ENCODE data around the gene TEX2.

TEX2 gene

DNA sequence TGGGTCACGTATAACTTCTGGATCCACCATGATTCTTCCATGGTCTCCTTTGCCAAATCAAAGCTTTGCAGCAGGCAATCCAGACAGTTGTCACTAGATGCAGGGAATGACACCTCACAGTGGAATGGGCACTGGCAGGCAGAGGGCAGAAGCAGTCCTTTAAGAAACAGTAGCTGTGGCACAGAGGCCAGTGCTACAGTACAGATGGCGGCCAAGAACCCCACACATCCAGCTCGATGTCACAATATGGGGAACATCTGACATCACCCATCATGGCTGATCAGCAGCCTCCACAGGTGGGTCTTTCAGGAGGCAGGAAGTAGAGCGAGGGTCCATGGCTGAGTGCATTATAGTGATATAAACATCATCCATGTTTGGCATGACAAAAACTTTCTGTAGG lies 114.4 kb downstream of the TEX2 start:
- Histone ChIP-seq H2BK5ac (ENCODE audit: low read length) (no peak overlapping the region), H3K23ac (ENCODE audit: low read length) (no peak overlapping the region), H3K79me1 (ENCODE audit: low read length) (no peaks in the 10 kb centered on the region), H3K56ac (ENCODE audit: low read length) (no peak overlapping the region), H3K9ac (ENCODE audit: low read length) (no peak overlapping the region), H4K8ac (ENCODE audit: low read depth, low read length) (no peak overlapping the region), H3K79me2 (ENCODE audit: control insufficient read depth, insufficient read depth, low read length) (peaks cover 3% of the 10 kb centered on the region), H3K4me1 (ENCODE audit: control insufficient read depth, low read depth, low read length) (no peaks in the 10 kb centered on the region), H2AK5ac (ENCODE audit: low read length) (no peak overlapping the region), H3K27ac (ENCODE audit: low read depth, low read length) (no peak overlapping the region), H3K4me2 (ENCODE audit: low read length) (no peak overlapping the region), H2BK120ac (ENCODE audit: low read depth, low read length) (no peak overlapping the region), H4K5ac (ENCODE audit: low read length) (no peak overlapping the region), H3K4me3 (ENCODE audit: low read length) (no peak overlapping the region), H3K27me3 (ENCODE audit: insufficient read depth, low read length, poor library complexity) (no peaks in the 10 kb centered on the region), H3K4ac (ENCODE audit: low read depth, low read length) (no peak overlapping the region), H3K36me3 (ENCODE audit: control insufficient read depth, insufficient read depth, low read length) (no peaks in the 10 kb centered on the region), H3K18ac (ENCODE audit: low read length) (no peak overlapping the region), H2BK15ac (replicated peaks; ENCODE audit: low read depth) (no peak overlapping the region)
- DNase-seq = peak; percentile 56
- no CpG with 5 or more reads among the region's 4 CpGs for WGBS (ENCODE audit: extremely low coverage, insufficient coverage, low lambda C conversion rate)

DNA sequence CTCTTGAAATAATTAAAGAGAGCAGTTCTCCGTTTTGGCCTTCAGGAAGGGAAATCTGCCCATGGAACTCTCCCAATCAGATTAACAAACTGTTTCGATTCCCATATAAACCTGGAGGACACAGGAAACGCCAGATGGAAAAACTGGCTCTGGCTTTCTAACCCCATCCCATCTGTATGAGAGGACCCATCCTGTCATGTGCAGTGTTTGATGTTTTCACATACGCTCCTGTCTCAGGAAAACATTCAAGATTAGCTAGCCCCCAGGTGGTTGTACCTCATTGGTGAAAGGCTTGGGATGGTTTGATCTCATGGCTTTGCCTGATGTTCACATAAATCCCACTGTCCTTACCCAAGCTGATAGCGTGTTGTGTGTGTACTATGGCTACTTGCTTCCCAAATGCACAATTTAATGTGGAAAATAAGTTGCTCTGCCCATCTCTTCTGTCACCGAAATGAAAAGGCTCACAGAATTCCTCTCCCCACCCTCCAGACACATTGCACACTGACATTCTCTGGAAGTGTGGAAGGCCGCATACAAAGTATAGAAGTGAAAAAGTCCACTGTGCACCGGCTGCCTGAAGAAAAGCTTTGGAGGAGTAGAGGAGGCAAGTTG lies 114.9 kb downstream of the TEX2 start:
- no peak overlapping the region for H4K8ac ChIP-seq (ENCODE audit: low read depth, low read length)
- no peak overlapping the region for H2AK5ac ChIP-seq (ENCODE audit: low read length)
- no peak overlapping the region for H3K18ac ChIP-seq (ENCODE audit: low read length)
- H2BK5ac ChIP-seq (ENCODE audit: low read length) = no peak overlapping the region
- H3K4ac ChIP-seq (ENCODE audit: low read depth, low read length) = no peak overlapping the region
- H3K79me2 ChIP-seq (ENCODE audit: control insufficient read depth, insufficient read depth, low read length) = peaks cover 3% of the 10 kb centered on the region
- peak; percentile 40 for DNase-seq
- no peak overlapping the region for H3K4me2 ChIP-seq (ENCODE audit: low read length)
- H2BK15ac ChIP-seq (replicated peaks; ENCODE audit: low read depth) = no peak overlapping the region
- H3K56ac ChIP-seq (ENCODE audit: low read length) = no peak overlapping the region
- H3K36me3 ChIP-seq (ENCODE audit: control insufficient read depth, insufficient read depth, low read length) = no peaks in the 10 kb centered on the region
- no peaks in the 10 kb centered on the region for H3K4me1 ChIP-seq (ENCODE audit: control insufficient read depth, low read depth, low read length)
- H2BK120ac ChIP-seq (ENCODE audit: low read depth, low read length) = no peak overlapping the region
- peak overlapping the region; percentile 6 for H3K9ac ChIP-seq (ENCODE audit: low read length)
- H3K4me3 ChIP-seq (ENCODE audit: low read length) = no peak overlapping the region
- H3K79me1 ChIP-seq (ENCODE audit: low read length) = no peaks in the 10 kb centered on the region
- no peak overlapping the region for H4K5ac ChIP-seq (ENCODE audit: low read length)
- H3K27me3 ChIP-seq (ENCODE audit: insufficient read depth, low read length, poor library complexity) = no peaks in the 10 kb centered on the region
- H3K27ac ChIP-seq (ENCODE audit: low read depth, low read length) = no peak overlapping the region
- no peak overlapping the region for H3K23ac ChIP-seq (ENCODE audit: low read length)
- no CpG with 5 or more reads among the region's 8 CpGs for whole genome bisulfite sequencing (ENCODE audit: extremely low coverage, insufficient coverage, low lambda C conversion rate)

DNA sequence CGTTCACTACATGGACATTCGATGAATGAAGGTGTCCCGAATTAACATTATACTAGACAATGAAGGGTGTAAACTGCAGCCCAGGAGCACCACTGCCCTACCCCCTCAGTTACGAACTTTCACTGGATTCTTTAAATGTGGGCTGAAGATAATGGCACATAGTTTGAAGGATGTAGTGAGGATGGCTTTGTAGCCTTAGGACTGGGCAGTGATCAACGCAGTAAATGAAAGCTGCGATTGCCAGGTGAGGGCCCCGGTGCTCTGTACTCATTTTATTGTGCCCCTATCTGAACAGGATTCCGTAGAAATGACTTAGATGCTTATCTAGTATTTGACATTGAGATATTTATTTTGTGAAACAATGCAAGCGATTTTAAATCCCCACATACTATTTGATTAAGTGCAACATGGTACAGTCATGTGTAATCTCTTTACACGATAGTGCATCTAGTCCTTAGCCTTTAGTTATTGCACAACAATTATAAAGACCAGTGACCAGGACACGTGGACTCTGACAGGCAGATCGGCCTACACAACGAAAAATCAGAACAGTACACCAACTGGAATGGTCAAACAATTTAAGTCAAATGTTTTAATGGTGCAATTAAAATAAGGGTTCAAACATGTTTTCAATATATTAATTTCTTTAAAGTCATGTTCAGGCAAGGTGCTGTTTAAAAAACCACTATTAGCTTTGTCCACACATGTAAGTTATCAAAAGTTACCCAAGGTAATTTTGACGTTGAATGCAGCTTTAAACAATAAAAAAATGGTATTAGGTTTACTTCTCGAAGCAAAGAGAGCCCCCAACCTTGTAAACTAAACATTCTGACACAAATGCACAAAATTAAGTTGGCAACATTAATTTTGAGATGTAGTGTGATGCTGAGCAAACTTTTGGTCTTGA lies 115.7 kb downstream of the TEX2 start:
- H4K8ac ChIP-seq (ENCODE audit: low read depth, low read length) = no peak overlapping the region
- peak overlapping the region; percentile 97 for H3K9ac ChIP-seq (ENCODE audit: low read length)
- H2AK5ac ChIP-seq (ENCODE audit: low read length) = no peak overlapping the region
- H3K4me1 ChIP-seq (ENCODE audit: control insufficient read depth, low read depth, low read length) = no peaks in the 10 kb centered on the region
- peak; percentile 44 for DNase-seq
- no peak overlapping the region for H2BK120ac ChIP-seq (ENCODE audit: low read depth, low read length)
- H3K18ac ChIP-seq (ENCODE audit: low read length) = no peak overlapping the region
- H3K4me2 ChIP-seq (ENCODE audit: low read length) = peak overlapping the region; percentile 56
- peak overlapping the region; percentile 82 for H3K4me3 ChIP-seq (ENCODE audit: low read length)
- no peak overlapping the region for H3K23ac ChIP-seq (ENCODE audit: low read length)
- H3K4ac ChIP-seq (ENCODE audit: low read depth, low read length) = no peak overlapping the region
- H3K56ac ChIP-seq (ENCODE audit: low read length) = peak overlapping the region; percentile 98
- H3K79me1 ChIP-seq (ENCODE audit: low read length) = no peaks in the 10 kb centered on the region
- no peaks in the 10 kb centered on the region for H3K27me3 ChIP-seq (ENCODE audit: insufficient read depth, low read length, poor library complexity)
- no CpG with 5 or more reads among the region's 15 CpGs for WGBS (ENCODE audit: extremely low coverage, insufficient coverage, low lambda C conversion rate)
- no peak overlapping the region for H2BK15ac ChIP-seq (replicated peaks; ENCODE audit: low read depth)
- peaks cover 3% of the 10 kb centered on the region for H3K79me2 ChIP-seq (ENCODE audit: control insufficient read depth, insufficient read depth, low read length)
- no peak overlapping the region for H2BK5ac ChIP-seq (ENCODE audit: low read length)
- no peaks in the 10 kb centered on the region for H3K36me3 ChIP-seq (ENCODE audit: control insufficient read depth, insufficient read depth, low read length)
- H3K27ac ChIP-seq (ENCODE audit: low read depth, low read length) = peak overlapping the region; percentile 53
- H4K5ac ChIP-seq (ENCODE audit: low read length) = no peak overlapping the region

DNA sequence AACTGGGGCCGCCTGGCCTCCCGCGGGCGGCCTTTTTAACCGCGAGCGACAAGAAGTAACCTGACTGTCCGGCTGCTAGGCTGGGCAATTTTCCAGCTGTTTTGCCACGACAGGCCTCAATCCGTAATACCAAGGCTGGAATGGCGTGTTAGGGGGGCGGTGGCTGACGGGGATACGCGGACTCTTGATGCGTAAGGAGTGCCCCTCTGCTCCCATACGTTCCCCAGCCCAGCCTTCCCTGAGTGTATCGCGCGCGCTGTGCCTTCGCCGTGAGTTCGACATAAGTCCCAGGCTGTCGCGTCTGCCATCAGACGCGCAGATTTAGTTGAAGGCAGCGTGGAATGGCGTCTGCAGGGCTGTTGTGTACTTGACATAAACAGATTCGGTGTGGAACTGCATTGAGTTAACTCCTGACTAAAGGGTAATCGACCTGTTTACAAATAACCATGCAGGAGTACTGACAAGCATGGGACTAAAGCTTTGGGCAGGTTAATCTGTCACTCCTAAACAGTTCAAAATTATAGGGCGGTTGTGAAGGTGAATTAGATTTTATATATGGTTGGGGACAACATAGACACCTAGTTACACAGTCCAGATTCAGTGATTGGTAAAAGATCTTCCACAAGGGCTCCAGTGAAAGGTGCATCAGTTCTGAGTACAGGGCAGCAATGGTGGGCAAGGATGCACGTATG lies 116.5 kb downstream of the TEX2 start:
- peak overlapping the region; percentile 98 for H3K56ac ChIP-seq (ENCODE audit: low read length)
- peak overlapping the region; percentile 86 for H2BK5ac ChIP-seq (ENCODE audit: low read length)
- H2BK120ac ChIP-seq (ENCODE audit: low read depth, low read length) = no peak overlapping the region
- no CpG with 5 or more reads among the region's 34 CpGs for WGBS (ENCODE audit: extremely low coverage, insufficient coverage, low lambda C conversion rate)
- H3K27me3 ChIP-seq (ENCODE audit: insufficient read depth, low read length, poor library complexity) = no peaks in the 10 kb centered on the region
- H3K79me2 ChIP-seq (ENCODE audit: control insufficient read depth, insufficient read depth, low read length) = peaks cover 3% of the 10 kb centered on the region
- H3K18ac ChIP-seq (ENCODE audit: low read length) = peak overlapping the region; percentile 19
- peak overlapping the region; percentile 37 for H4K5ac ChIP-seq (ENCODE audit: low read length)
- H3K9ac ChIP-seq (ENCODE audit: low read length) = peak overlapping the region; percentile 97
- H3K4me1 ChIP-seq (ENCODE audit: control insufficient read depth, low read depth, low read length) = no peaks in the 10 kb centered on the region
- no peaks in the 10 kb centered on the region for H3K36me3 ChIP-seq (ENCODE audit: control insufficient read depth, insufficient read depth, low read length)
- H4K8ac ChIP-seq (ENCODE audit: low read depth, low read length) = no peak overlapping the region
- peak overlapping the region; percentile 53 for H3K27ac ChIP-seq (ENCODE audit: low read depth, low read length)
- H2BK15ac ChIP-seq (replicated peaks; ENCODE audit: low read depth) = no peak overlapping the region
- no peak overlapping the region for H3K23ac ChIP-seq (ENCODE audit: low read length)
- H2AK5ac ChIP-seq (ENCODE audit: low read length) = no peak overlapping the region
- H3K4ac ChIP-seq (ENCODE audit: low read depth, low read length) = peak overlapping the region; percentile 81
- peak overlapping the region; percentile 56 for H3K4me2 ChIP-seq (ENCODE audit: low read length)
- DNase-seq = peak; percentile 75
- peak overlapping the region; percentile 82 for H3K4me3 ChIP-seq (ENCODE audit: low read length)
- H3K79me1 ChIP-seq (ENCODE audit: low read length) = no peaks in the 10 kb centered on the region

DNA sequence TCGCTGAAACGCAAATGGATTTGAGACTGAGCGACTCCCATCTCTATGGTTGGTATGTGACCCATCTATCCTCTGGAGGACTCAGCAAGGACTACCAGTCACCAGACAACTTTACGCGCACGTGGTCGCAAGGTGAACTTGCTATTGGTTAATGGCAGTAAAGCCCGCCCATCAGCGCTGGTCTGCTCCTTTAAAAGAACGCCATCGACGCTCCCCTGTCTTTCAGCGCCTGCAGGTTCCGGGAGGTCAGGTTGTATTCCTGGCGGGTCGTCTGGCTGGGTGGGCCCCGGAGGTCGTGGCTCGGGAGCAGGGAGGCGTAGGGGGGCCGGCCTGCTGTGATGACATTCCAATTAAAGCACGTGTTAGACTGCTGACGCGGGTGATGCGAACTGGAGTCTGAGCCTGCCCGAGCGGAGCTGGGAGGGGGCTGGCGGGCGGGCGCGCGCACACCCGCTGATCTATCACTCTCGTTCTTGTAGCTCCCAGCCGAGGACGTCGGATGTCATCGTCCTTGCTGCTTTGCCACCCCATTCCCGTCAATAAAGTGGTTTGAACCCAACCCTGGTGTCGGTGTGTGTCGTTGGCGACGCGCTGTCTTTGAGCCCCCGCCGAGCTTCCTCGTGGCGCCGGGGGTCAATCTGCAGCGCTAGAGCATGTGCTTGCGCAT lies 117.2 kb downstream of the TEX2 start:
- no peak overlapping the region for H2BK120ac ChIP-seq (ENCODE audit: low read depth, low read length)
- no peaks in the 10 kb centered on the region for H3K4me1 ChIP-seq (ENCODE audit: control insufficient read depth, low read depth, low read length)
- no peak overlapping the region for H4K5ac ChIP-seq (ENCODE audit: low read length)
- no peaks in the 10 kb centered on the region for H3K36me3 ChIP-seq (ENCODE audit: control insufficient read depth, insufficient read depth, low read length)
- H2BK15ac ChIP-seq (replicated peaks; ENCODE audit: low read depth) = no peak overlapping the region
- H3K79me1 ChIP-seq (ENCODE audit: low read length) = no peaks in the 10 kb centered on the region
- no peak overlapping the region for H2AK5ac ChIP-seq (ENCODE audit: low read length)
- WGBS (ENCODE audit: extremely low coverage, insufficient coverage, low lambda C conversion rate) = no CpG with 5 or more reads among the region's 51 CpGs
- H3K23ac ChIP-seq (ENCODE audit: low read length) = no peak overlapping the region
- H3K27me3 ChIP-seq (ENCODE audit: insufficient read depth, low read length, poor library complexity) = no peaks in the 10 kb centered on the region
- H3K56ac ChIP-seq (ENCODE audit: low read length) = peak overlapping the region; percentile 98
- H3K4me2 ChIP-seq (ENCODE audit: low read length) = peak overlapping the region; percentile 56
- H3K27ac ChIP-seq (ENCODE audit: low read depth, low read length) = peak overlapping the region; percentile 53
- no peak overlapping the region for H4K8ac ChIP-seq (ENCODE audit: low read depth, low read length)
- peak overlapping the region; percentile 81 for H3K4ac ChIP-seq (ENCODE audit: low read depth, low read length)
- H3K9ac ChIP-seq (ENCODE audit: low read length) = peak overlapping the region; percentile 97
- DNase-seq = peak; percentile 100
- peak overlapping the region; percentile 19 for H3K18ac ChIP-seq (ENCODE audit: low read length)
- peak overlapping the region; percentile 86 for H2BK5ac ChIP-seq (ENCODE audit: low read length)
- H3K79me2 ChIP-seq (ENCODE audit: control insufficient read depth, insufficient read depth, low read length) = peaks cover 3% of the 10 kb centered on the region
- peak overlapping the region; percentile 82 for H3K4me3 ChIP-seq (ENCODE audit: low read length)
